Astrocyte of the cerebellum (primary cell): ENCODE results near the gene PABPC1L.

ENCODE experiments used
- DNase-seq: peaks from one replicate; pipeline ENCODE4 v3.0.0-alpha.2; 2011; ENCODE audit warnings: low read depth
- H3K4me3 ChIP-seq: 2 replicates; pipeline ENCODE4 v1.5.1; 2011; ENCODE audit warnings: mild to moderate bottlenecking, low read depth, low read length, moderate library complexity
- in situ Hi-C: cut with HindIII; loops from 2 replicates; pipeline ENCODE4 v1.10.0; 2017; ENCODE audit warnings: low sequenced_read_pairs
- TF ChIP-seq, protein P1 (sequence below): IDR thresholded peaks from 2 replicates; pipeline ENCODE4 v1.5.1; 2012; ENCODE audit warnings: low read length, low read depth, moderate library complexity, mild to moderate bottlenecking; ENCODE audit errors: missing control alignments

The PABPC1L gene

DNA sequence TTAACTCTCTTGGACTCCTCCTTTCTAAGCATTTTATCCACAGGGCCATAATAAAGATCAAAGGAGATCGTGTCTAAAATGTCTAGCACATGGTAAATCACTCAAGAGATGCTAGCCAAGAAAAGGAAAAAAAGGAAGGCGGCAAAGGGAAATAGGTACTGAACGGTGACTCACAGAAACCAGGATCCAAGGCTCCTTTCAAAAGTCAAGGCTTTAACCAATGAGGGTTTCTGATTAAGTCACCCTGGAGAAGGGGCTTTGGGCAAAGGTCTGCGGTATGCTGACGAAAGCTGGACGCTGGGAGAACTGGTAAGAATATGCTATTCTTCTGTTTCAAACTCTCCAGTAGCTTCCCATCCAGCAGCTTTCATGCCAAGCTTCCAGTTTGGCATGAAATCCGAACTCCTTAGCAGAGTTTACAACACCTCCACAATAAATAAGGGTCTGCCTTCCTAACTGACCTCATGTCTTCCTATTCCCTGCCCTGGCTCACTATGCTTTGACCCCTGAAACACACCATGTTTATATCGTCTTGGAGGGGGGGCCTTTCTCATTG, 49.3 kb downstream of the PABPC1L start:
- in situ Hi-C loops: no loop called here
- TF ChIP-seq, protein P1, sequence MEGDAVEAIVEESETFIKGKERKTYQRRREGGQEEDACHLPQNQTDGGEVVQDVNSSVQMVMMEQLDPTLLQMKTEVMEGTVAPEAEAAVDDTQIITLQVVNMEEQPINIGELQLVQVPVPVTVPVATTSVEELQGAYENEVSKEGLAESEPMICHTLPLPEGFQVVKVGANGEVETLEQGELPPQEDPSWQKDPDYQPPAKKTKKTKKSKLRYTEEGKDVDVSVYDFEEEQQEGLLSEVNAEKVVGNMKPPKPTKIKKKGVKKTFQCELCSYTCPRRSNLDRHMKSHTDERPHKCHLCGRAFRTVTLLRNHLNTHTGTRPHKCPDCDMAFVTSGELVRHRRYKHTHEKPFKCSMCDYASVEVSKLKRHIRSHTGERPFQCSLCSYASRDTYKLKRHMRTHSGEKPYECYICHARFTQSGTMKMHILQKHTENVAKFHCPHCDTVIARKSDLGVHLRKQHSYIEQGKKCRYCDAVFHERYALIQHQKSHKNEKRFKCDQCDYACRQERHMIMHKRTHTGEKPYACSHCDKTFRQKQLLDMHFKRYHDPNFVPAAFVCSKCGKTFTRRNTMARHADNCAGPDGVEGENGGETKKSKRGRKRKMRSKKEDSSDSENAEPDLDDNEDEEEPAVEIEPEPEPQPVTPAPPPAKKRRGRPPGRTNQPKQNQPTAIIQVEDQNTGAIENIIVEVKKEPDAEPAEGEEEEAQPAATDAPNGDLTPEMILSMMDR: no peak
- peak overlapping the region; percentile 76 for H3K4me3 ChIP-seq
- peak; percentile 23 for DNase-seq

DNA sequence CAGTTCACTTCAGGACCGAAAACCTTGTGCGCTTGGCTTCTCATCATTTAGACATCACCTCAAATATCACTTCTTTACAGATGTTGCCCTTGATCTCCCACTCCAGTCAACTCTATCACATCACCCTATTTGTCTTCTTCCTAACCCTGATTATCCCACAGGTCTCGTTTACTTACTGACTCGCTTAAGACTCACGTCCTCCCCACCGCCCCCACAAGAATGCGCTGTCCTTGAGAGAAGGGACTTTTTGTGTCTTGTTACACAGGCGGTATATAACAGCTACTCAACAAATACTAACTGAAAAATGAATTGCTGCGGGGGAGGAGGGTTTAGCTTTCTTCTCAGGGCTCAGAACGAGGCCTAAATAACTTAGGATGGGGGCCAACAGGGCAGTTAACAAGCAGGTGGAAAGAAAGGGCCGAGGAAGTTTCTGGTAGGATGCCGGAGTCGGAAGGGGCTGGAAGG, 49.8 kb downstream of the PABPC1L start:
- TF ChIP-seq, protein P1: peak; percentile 24
- no peak for DNase-seq
- in situ Hi-C loops: no loop called here
- peak overlapping the region; percentile 76 for H3K4me3 ChIP-seq

DNA sequence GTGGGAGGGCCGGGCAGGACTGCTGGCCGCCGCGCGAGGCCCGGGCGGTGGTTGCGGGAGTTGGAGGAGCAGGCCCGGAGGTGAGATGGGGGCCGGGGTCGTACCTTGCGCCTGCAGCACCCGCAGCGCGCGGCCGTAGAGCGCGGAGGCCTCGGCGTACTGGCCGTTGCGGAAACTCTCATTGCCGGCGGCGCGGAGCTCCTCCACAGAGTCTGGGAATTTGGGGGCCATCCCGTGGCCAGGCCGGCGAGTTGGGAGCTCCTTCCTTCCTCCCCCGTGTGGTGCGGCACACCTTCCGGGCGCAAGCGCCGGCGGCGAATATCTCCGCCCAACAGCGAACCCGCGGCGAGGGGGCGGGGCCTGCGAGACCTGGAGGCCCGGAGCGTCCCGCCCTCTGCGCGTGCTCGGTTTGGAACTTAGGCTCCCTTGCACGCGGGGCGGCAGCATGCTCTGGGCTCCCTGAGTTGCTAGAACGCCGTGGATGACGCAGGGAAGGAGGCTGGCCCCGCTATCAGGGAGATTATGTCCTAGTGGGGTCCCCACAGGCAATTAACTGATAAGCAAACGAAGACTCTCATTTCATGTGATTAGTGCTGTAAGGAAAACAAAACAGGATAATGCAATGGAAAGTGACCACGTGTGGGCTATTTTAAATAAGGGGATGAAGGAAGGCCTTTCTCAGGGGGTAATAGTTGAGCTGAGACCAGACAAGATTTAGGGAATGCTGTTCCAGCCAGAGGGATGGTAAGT, 50.4 kb downstream of the PABPC1L start, which contains the start of gene TOMM34:
TSS of gene TOMM34 (minus strand) at position 295 of the 750 bp plus-strand sequence. CDS start at position 231, 64 bp downstream.
- peak; percentile 70 for DNase-seq
- TF ChIP-seq, protein P1: no peak
- H3K4me3 ChIP-seq: peak within 1 kb of the TSS; percentile 76
- in situ Hi-C loops: no loop called here

DNA sequence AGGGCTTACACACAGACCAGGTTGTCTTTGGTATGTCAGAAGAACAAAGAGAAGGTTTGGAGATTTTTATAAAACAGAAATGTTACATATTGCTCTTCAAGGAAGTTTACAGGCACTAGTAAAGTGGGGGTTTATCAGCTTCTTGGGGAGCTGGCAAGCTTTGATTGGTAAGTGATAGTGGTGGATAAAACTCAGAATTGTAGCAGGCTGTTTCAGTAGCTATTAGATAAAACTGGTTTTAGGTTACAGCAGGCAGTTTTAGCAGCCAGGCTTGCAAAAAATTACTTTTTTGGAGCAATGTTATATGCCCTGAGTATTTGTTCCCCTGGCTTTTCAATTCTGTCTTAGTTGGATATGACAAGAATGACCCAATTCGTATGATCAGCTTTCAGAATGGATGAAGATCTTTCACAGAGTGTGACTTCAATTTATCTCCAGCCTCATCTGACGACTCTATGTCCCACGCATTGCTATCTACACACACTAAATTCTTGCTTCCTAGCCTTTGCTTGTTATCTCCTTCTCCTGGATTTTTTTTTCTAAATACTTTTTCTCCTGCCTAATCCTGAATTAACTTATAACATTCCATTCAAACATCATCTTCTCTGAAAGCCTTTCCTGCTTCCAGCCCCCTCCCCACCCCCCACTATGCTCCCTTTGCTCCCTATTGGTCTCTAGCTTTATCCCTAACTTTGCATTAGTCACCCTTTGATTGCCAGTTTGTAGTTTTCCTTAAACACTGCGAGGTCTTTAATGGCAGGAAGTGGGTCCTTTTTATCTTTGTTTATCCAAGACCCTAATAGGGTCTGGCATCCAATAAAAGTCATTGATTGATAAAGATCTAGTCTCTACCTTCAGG, 51.4 kb downstream of the PABPC1L start:
- no peak for DNase-seq
- H3K4me3 ChIP-seq: no peak overlapping the region
- in situ Hi-C loops: no loop called here
- TF ChIP-seq, protein P1: no peak

DNA sequence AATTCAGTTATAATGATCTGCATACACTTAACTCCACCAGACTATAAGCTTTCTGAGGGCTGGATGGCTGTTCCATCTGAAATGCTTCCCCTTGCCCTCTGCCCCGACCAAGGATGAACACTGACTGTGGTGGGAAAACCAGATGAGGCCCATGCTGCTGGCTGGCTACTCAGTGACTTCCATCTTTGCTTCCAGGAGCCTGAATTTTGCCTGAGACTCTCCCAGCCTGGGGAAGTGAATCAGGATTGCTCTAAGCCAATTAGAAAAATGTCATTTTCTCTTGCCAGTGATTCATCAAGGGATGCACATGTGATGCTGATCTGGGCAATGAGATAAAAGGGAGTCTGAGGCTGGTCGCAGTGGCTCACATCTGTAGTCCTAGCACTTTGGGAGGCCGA, 52.0 kb downstream of the PABPC1L start:
- H3K4me3 ChIP-seq: no peak overlapping the region
- in situ Hi-C loops: no loop called here
- no peak for DNase-seq
- TF ChIP-seq, protein P1: no peak

DNA sequence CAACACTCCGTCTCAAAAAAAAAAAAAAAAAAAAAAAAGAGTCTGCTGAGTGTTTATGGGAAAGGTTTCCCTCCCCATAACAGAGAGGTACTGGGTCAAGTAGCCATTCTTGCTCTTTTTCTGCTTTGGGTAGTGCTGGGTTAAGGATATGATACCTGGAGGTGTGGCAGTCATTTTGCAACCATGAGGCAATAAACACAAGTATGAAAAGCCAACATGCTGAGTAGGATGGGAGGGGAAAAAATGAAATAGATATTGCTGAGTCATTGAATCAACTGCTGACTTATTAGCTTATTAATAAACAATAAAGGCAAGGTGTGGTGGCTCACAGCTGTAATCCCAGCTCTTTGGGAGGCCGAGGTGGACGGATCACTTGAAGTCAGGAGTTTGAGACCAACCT, 52.6 kb downstream of the PABPC1L start:
- in situ Hi-C loops: no loop called here
- no peak for DNase-seq
- TF ChIP-seq, protein P1: no peak
- no peak overlapping the region for H3K4me3 ChIP-seq
